Natural killer cell (primary cell): Measurements from ENCODE around the gene NBEAL2. TPM values are rescaled to one million over a fixed set of nuclear protein-coding genes. Genes with fewer than 3 reads are reported as not detected.
A peak's percentile ranks its signal among the peaks of the same experiment; 100 is the strongest.

Experiments
- ATAC-seq, 3 donors: fragments of 150-1000 bp in 2 of 3; fragments of 200-7000 bp in 1 of 3; cut with Tn5 transposase; 1 replicate in 1 of 3; 2 replicates in 2 of 3; pipeline ENCODE4 v1.10.0; 2021; ENCODE audit warnings: mild to moderate bottlenecking in 2 of 3, moderate library complexity in 2 of 3
- DNase-seq, 2 donors: peaks; one replicate each; pipeline versions ENCODE4 v3.0.0 to v3.0.0-alpha.2; 2013 to 2021; ENCODE audit warnings: mixed read lengths in 1 of 2
- H3K27ac ChIP-seq: one replicate; pipeline ENCODE4 v1.5.1; 2013; ENCODE audit warnings: mild to moderate bottlenecking, low read length
- H3K27me3 ChIP-seq: one replicate; pipeline ENCODE4 v1.6.1; 2013; ENCODE audit warnings: low read length; ENCODE audit not compliant: control insufficient read depth, insufficient read depth
- H3K36me3 ChIP-seq: one replicate; pipeline ENCODE4 v1.6.1; 2013; ENCODE audit warnings: low read length; ENCODE audit not compliant: control insufficient read depth, insufficient read depth
- H3K4me1 ChIP-seq: one replicate; pipeline ENCODE4 v1.6.1; 2013; ENCODE audit warnings: low read length; ENCODE audit not compliant: control insufficient read depth, insufficient read depth
- H3K4me3 ChIP-seq: one replicate; pipeline ENCODE4 v1.5.1; 2013; ENCODE audit warnings: low read length
- H3K9me3 ChIP-seq: one replicate; pipeline ENCODE4 v1.6.1; 2013; ENCODE audit warnings: low read length; ENCODE audit not compliant: control insufficient read depth, insufficient read depth
- H3K27ac Mint-ChIP-seq, 2 donors: one replicate each; pipeline ENCODE4 v1.8.0; 2022; ENCODE audit warnings: mild to moderate bottlenecking in 2 of 2, mixed read lengths in 2 of 2, moderate library complexity in 1 of 2
- H3K27me3 Mint-ChIP-seq, 2 donors: one replicate each; pipeline ENCODE4 v1.8.0; 2022; ENCODE audit warnings: low read depth in 2 of 2, mixed read lengths in 2 of 2
- H3K36me3 Mint-ChIP-seq: one replicate; pipeline ENCODE4 v1.8.0; 2022; ENCODE audit warnings: mixed read lengths
- H3K4me1 Mint-ChIP-seq, 2 donors: one replicate each; pipeline ENCODE4 v1.8.0; 2022; ENCODE audit warnings: mixed read lengths in 2 of 2
- H3K4me3 Mint-ChIP-seq: one replicate; pipeline ENCODE4 v1.8.0; 2022; ENCODE audit warnings: mild to moderate bottlenecking, moderate library complexity, mixed read lengths
- H3K9me3 Mint-ChIP-seq, 2 donors: one replicate each; pipeline ENCODE4 v1.8.0; 2022; ENCODE audit warnings: mixed read lengths in 2 of 2
- WGBS: methylation state at CpG from one replicate; pipeline ENCODE4 v1.1.7; 2013; ENCODE audit warnings: missing lambda C conversion rate; ENCODE audit not compliant: insufficient coverage; 5-methylcytosine and 5-hydroxymethylcytosine counted together
- intact Hi-C: fragments of 100-400 bp; cut with micrococcal nuclease; formaldehyde crosslinking; loops from one replicate; pipeline ENCODE4 v1.14.2; 2022
- total RNA-seq, 4 donors: library from RNA; stranded (reverse); fragments of 120-200 nt in 1 of 4; gene quantifications; one replicate each; pipeline versions ENCODE4 v1.2.3 to v1.2.4, GENCODE V29; 2013 to 2022
- TF ChIP-seq, protein P1 (sequence below): fragments of 200-600 bp; IDR thresholded peaks from one replicate; pipeline ENCODE4 v1.8.0; 2022; ENCODE audit warnings: antibody characterized with exemption

Gene NBEAL2
- total RNA-seq, 3 donors from 2014 or later (not counting 1 experiment from before 2014, with no cell fraction given): 453 to 536 (median 532) TPM

GRCh38 chr3:46938118-46938517 is 41.3 kb upstream of the NBEAL2 start:
- TF ChIP-seq, protein P1, sequence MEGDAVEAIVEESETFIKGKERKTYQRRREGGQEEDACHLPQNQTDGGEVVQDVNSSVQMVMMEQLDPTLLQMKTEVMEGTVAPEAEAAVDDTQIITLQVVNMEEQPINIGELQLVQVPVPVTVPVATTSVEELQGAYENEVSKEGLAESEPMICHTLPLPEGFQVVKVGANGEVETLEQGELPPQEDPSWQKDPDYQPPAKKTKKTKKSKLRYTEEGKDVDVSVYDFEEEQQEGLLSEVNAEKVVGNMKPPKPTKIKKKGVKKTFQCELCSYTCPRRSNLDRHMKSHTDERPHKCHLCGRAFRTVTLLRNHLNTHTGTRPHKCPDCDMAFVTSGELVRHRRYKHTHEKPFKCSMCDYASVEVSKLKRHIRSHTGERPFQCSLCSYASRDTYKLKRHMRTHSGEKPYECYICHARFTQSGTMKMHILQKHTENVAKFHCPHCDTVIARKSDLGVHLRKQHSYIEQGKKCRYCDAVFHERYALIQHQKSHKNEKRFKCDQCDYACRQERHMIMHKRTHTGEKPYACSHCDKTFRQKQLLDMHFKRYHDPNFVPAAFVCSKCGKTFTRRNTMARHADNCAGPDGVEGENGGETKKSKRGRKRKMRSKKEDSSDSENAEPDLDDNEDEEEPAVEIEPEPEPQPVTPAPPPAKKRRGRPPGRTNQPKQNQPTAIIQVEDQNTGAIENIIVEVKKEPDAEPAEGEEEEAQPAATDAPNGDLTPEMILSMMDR: no peak
- intact Hi-C loops: no loop called here
- Histone ChIP-seq H3K36me3 (peaks cover 43% of the 10 kb centered on the region), H3K9me3 (no peaks in the 10 kb centered on the region), H3K4me1 (peaks cover 80% of the 10 kb centered on the region), H3K27me3 (no peaks in the 10 kb centered on the region), H3K27ac (peak overlapping the region; percentile 55), H3K4me3 (no peak overlapping the region)
- WGBS: 80% methylated on average over 2 of the region's 2 CpGs
- peaks cover 13% of the 10 kb centered on the region for H3K36me3 Mint-ChIP-seq
- no peak for ATAC-seq
- H3K4me1 Mint-ChIP-seq: peaks cover 60 to 62% of the 10 kb centered on the region in 2 donors
- no peaks in the 10 kb centered on the region for H3K27me3 Mint-ChIP-seq
- no peaks in the 10 kb centered on the region for H3K9me3 Mint-ChIP-seq
- DNase-seq: no peak
- H3K4me3 Mint-ChIP-seq: peak overlapping the region; percentile 42
- H3K27ac Mint-ChIP-seq: peak overlapping the region; percentile 88 to 99

GRCh38 chr3:46939578-46940445 is 39.7 kb upstream of the NBEAL2 start:
- H3K36me3 Mint-ChIP-seq: peaks cover 13% of the 10 kb centered on the region
- TF ChIP-seq, protein P1: no peak

GRCh38 chr3:46942076-46942475 is 37.4 kb upstream of the NBEAL2 start:
- Histone ChIP-seq H3K27ac (no peak overlapping the region), H3K27me3 (no peaks in the 10 kb centered on the region), H3K4me1 (peaks cover 95% of the 10 kb centered on the region), H3K9me3 (no peaks in the 10 kb centered on the region), H3K36me3 (peaks cover 28% of the 10 kb centered on the region), H3K4me3 (no peak overlapping the region)
- Mint-ChIP-seq H3K27ac (peak overlapping the region; percentile 76 to 99), H3K4me1 (peaks cover 84 to 86% of the 10 kb centered on the region in 2 donors), H3K9me3 (no peaks in the 10 kb centered on the region), H3K4me3 (no peak overlapping the region), H3K36me3 (peaks cover 5% of the 10 kb centered on the region), H3K27me3 (no peaks in the 10 kb centered on the region)
- ATAC-seq: no peak
- WGBS: 91% methylated on average over 7 of the region's 7 CpGs
- intact Hi-C loops: no loop called here
- DNase-seq: no peak
- TF ChIP-seq, protein P1: no peak

More at GRCh38 chr3:46939578-46940445, 39.7 kb upstream of the NBEAL2 start:
- intact Hi-C loops: no loop called here
- H3K4me3 ChIP-seq: no peak overlapping the region
- Mint-ChIP-seq H3K4me1 (peaks cover 70 to 71% of the 10 kb centered on the region in 2 donors), H3K27me3 (no peaks in the 10 kb centered on the region), H3K9me3 (no peaks in the 10 kb centered on the region), H3K4me3 (peak overlapping the region; percentile 74), H3K27ac (peak overlapping the region; percentile 88 to 99)
- peaks cover 82% of the 10 kb centered on the region for H3K4me1 ChIP-seq
- no peaks in the 10 kb centered on the region for H3K9me3 ChIP-seq
- no peak for DNase-seq
- H3K27me3 ChIP-seq: no peaks in the 10 kb centered on the region
- peaks cover 39% of the 10 kb centered on the region for H3K36me3 ChIP-seq
- ATAC-seq: peak; percentile 68 to 74 (median 69)
- H3K27ac ChIP-seq: peak overlapping the region; percentile 55
- WGBS: 66% methylated on average over 12 of the region's 12 CpGs
